Activated CD8-positive, alpha-beta T cell treated with anti-CD3 and anti-CD28 coated beads, Interleukin-2, amount 10 ng/mL, durations not matched to agents 7 days and 5 days (primary cell): ENCODE measurements around the gene CREB3L2. TPM values are rescaled to one million over a fixed set of nuclear protein-coding genes. Genes with fewer than 3 reads are reported as not detected.

ENCODE experiments used
- ATAC-seq: fragments of 150-1000 bp; cut with Tn5 transposase; one replicate; pipeline ENCODE4 v1.10.0; 2021; ENCODE audit warnings: moderate library complexity
- CTCF ChIA-PET: fragments of 350-600 bp; sonication (Branson Sonifier 250); formaldehyde crosslinking; loops from one replicate; lab custom pipeline; 2021; ENCODE audit warnings: antibody characterized with exemption; lab: Charles Lee
- POLR2A ChIA-PET: fragments of 350-600 bp; sonication (Branson Sonifier 250); formaldehyde crosslinking; loops from one replicate; lab custom pipeline; 2021; ENCODE audit warnings: antibody characterized with exemption; lab: Charles Lee
- DNase-seq: peaks from one replicate; pipeline ENCODE4 v3.0.0-alpha.2; 2020
- H3K27ac Mint-ChIP-seq: one replicate; pipeline ENCODE4 v1.8.0; 2021; ENCODE audit warnings: mild to moderate bottlenecking, mixed read lengths
- H3K27me3 Mint-ChIP-seq: one replicate; pipeline ENCODE4 v1.8.0; 2021; ENCODE audit warnings: low read depth, mixed read lengths
- H3K36me3 Mint-ChIP-seq: one replicate; pipeline ENCODE4 v1.8.0; 2021; ENCODE audit warnings: low read depth, mixed read lengths
- H3K4me1 Mint-ChIP-seq: one replicate; pipeline ENCODE4 v1.8.0; 2021; ENCODE audit warnings: low read depth, mixed read lengths
- H3K4me3 Mint-ChIP-seq: one replicate; pipeline ENCODE4 v1.8.0; 2021; ENCODE audit warnings: mild to moderate bottlenecking, mixed read lengths
- H3K9me3 Mint-ChIP-seq: one replicate; pipeline ENCODE4 v1.8.0; 2022; ENCODE audit warnings: mixed read lengths; ENCODE audit not compliant: insufficient read depth
- total RNA-seq, 2 experiments: library from RNA; stranded (reverse); gene quantifications; one replicate each; pipeline ENCODE4 v1.2.3, GENCODE V29; 2021

The CREB3L2 gene
- total RNA-seq, 2 experiments from 2014 or later: 24.7 to 25.9 TPM

GRCh38 chr7:137886746-137887145 lies 115.1 kb downstream of the CREB3L2 start:
- Mint-ChIP-seq H3K36me3 (peaks cover 23% of the 10 kb centered on the region), H3K27me3 (no peaks in the 10 kb centered on the region), H3K27ac (no peak overlapping the region), H3K4me1 (peaks cover 15% of the 10 kb centered on the region), H3K4me3 (no peak overlapping the region), H3K9me3 (no peaks in the 10 kb centered on the region)
- DNase-seq: no peak
- ChIA-PET POLR2A (interaction anchor here (0.5 kb wide), 1 partner anchor 1918 kb away, joined by 3 read pairs; no protein-coding TSS in a partner anchor), CTCF (no interaction called here)
- no peak for ATAC-seq

- Mint-ChIP-seq H3K36me3 (peaks cover 27% of the 10 kb centered on the region), H3K4me1 (peaks cover 15% of the 10 kb centered on the region), H3K4me3 (no peak overlapping the region), H3K9me3 (no peaks in the 10 kb centered on the region), H3K27ac (no peak overlapping the region), H3K27me3 (no peaks in the 10 kb centered on the region)
- ChIA-PET POLR2A (interaction anchor here (0.5 kb wide), 1 partner anchor 1918 kb away, joined by 3 read pairs; no protein-coding TSS in a partner anchor), CTCF (no interaction called here)
- no peak for DNase-seq
- ATAC-seq: no peak
These were observed 115.6 kb downstream of the CREB3L2 start for GRCh38 chr7:137886281-137886680.

GRCh38 chr7:137885678-137886077 lies 116.2 kb downstream of the CREB3L2 start:
- no peak overlapping the region for H3K27ac Mint-ChIP-seq
- POLR2A ChIA-PET: no interaction called here
- no peak for ATAC-seq

GRCh38 chr7:137882806-137883205 lies 119.1 kb downstream of the CREB3L2 start:
- ATAC-seq (no peak), DNase-seq (no peak)
- H3K9me3 Mint-ChIP-seq: no peaks in the 10 kb centered on the region
- no peak overlapping the region for H3K4me3 Mint-ChIP-seq
- H3K4me1 Mint-ChIP-seq: peaks cover 11% of the 10 kb centered on the region
- H3K36me3 Mint-ChIP-seq: peaks cover 35% of the 10 kb centered on the region
- H3K27ac Mint-ChIP-seq: no peak overlapping the region
- no peaks in the 10 kb centered on the region for H3K27me3 Mint-ChIP-seq
- ChIA-PET POLR2A (interaction anchor here (1.1 kb wide), 1 partner anchor 76 kb away, joined by 3 read pairs; no protein-coding TSS in a partner anchor), CTCF (interaction anchor here (1.4 kb wide), 2 partner anchors 17 to 227 kb away, joined by 3 to 7 read pairs; no protein-coding TSS in a partner anchor)

More at GRCh38 chr7:137885678-137886077, 116.2 kb downstream of the CREB3L2 start:
- Mint-ChIP-seq H3K36me3 (peaks cover 25% of the 10 kb centered on the region), H3K4me3 (no peak overlapping the region), H3K9me3 (no peaks in the 10 kb centered on the region), H3K27me3 (no peaks in the 10 kb centered on the region), H3K4me1 (peaks cover 15% of the 10 kb centered on the region)
- CTCF ChIA-PET: interaction anchor here (1.1 kb wide), 1 partner anchor 17 kb away, joined by 5 read pairs; no protein-coding TSS in a partner anchor
- DNase-seq: no peak

GRCh38 chr7:137882261-137882668 lies 119.6 kb downstream of the CREB3L2 start:
- Mint-ChIP-seq H3K27me3 (no peaks in the 10 kb centered on the region), H3K36me3 (peaks cover 38% of the 10 kb centered on the region), H3K4me3 (no peak overlapping the region), H3K4me1 (peaks cover 11% of the 10 kb centered on the region), H3K9me3 (no peaks in the 10 kb centered on the region), H3K27ac (no peak overlapping the region)
- ChIA-PET POLR2A (interaction anchor here (1.1 kb wide), 1 partner anchor 75 kb away, joined by 3 read pairs; no protein-coding TSS in a partner anchor), CTCF (interaction anchor here (1.4 kb wide), 1 partner anchor 226 kb away, joined by 7 read pairs; no protein-coding TSS in a partner anchor)
- DNase-seq (no peak), ATAC-seq (peak; percentile 49)

- Mint-ChIP-seq H3K4me3 (no peak overlapping the region), H3K27me3 (no peaks in the 10 kb centered on the region), H3K27ac (no peak overlapping the region), H3K4me1 (peaks cover 11% of the 10 kb centered on the region), H3K36me3 (peaks cover 38% of the 10 kb centered on the region), H3K9me3 (no peaks in the 10 kb centered on the region)
- ChIA-PET CTCF (interaction anchor here (1.4 kb wide), 1 partner anchor 225 kb away, joined by 7 read pairs; no protein-coding TSS in a partner anchor), POLR2A (interaction anchor here (1.1 kb wide), 1 partner anchor 75 kb away, joined by 3 read pairs; no protein-coding TSS in a partner anchor)
- ATAC-seq: no peak
- no peak for DNase-seq
These were observed 120.2 kb downstream of the CREB3L2 start for GRCh38 chr7:137881607-137882260.

GRCh38 chr7:137880432-137880831 lies 121.5 kb downstream of the CREB3L2 start:
- Mint-ChIP-seq H3K4me1 (peaks cover 4% of the 10 kb centered on the region), H3K9me3 (no peaks in the 10 kb centered on the region), H3K27me3 (no peaks in the 10 kb centered on the region), H3K27ac (no peak overlapping the region), H3K36me3 (peaks cover 38% of the 10 kb centered on the region), H3K4me3 (no peak overlapping the region)
- ATAC-seq (no peak), DNase-seq (no peak)
- ChIA-PET POLR2A (no interaction called here), CTCF (no interaction called here)

GRCh38 chr7:137879357-137880158 lies 122.3 kb downstream of the CREB3L2 start:
- POLR2A ChIA-PET: interaction anchor here (0.7 kb wide), 1 partner anchor 17 kb away, joined by 3 read pairs; no protein-coding TSS in a partner anchor
- H3K9me3 Mint-ChIP-seq: no peaks in the 10 kb centered on the region
- no peak for DNase-seq
- H3K36me3 Mint-ChIP-seq: peaks cover 34% of the 10 kb centered on the region
- no peak for ATAC-seq
- peaks cover 4% of the 10 kb centered on the region for H3K4me1 Mint-ChIP-seq
- no peak overlapping the region for H3K27ac Mint-ChIP-seq
- no peaks in the 10 kb centered on the region for H3K27me3 Mint-ChIP-seq
- H3K4me3 Mint-ChIP-seq: no peak overlapping the region
- CTCF ChIA-PET: interaction anchor here (1.2 kb wide), 1 partner anchor 25 kb away, joined by 4 read pairs; no protein-coding TSS in a partner anchor

- Mint-ChIP-seq H3K4me1 (peaks cover 5% of the 10 kb centered on the region), H3K27ac (no peak overlapping the region), H3K9me3 (no peaks in the 10 kb centered on the region), H3K36me3 (peaks cover 35% of the 10 kb centered on the region), H3K27me3 (no peaks in the 10 kb centered on the region), H3K4me3 (no peak overlapping the region)
- DNase-seq: no peak
- POLR2A ChIA-PET: interaction anchor here (0.7 kb wide), 1 partner anchor 18 kb away, joined by 3 read pairs; no protein-coding TSS in a partner anchor
- no peak for ATAC-seq
- CTCF ChIA-PET: interaction anchor here (1.2 kb wide), 1 partner anchor 26 kb away, joined by 4 read pairs; no protein-coding TSS in a partner anchor
These were observed 123.4 kb downstream of the CREB3L2 start for GRCh38 chr7:137878333-137878961.

- Mint-ChIP-seq H3K36me3 (peaks cover 29% of the 10 kb centered on the region), H3K4me1 (peaks cover 6% of the 10 kb centered on the region), H3K27ac (no peak overlapping the region), H3K9me3 (no peaks in the 10 kb centered on the region), H3K4me3 (no peak overlapping the region), H3K27me3 (no peaks in the 10 kb centered on the region)
- DNase-seq: no peak
- ATAC-seq: no peak
- ChIA-PET CTCF (no interaction called here), POLR2A (no interaction called here)
These were observed 124.7 kb downstream of the CREB3L2 start for GRCh38 chr7:137877027-137877675.

GRCh38 chr7:137875746-137876145 lies 126.1 kb downstream of the CREB3L2 start:
- CTCF ChIA-PET: no interaction called here
- POLR2A ChIA-PET: no interaction called here
- Mint-ChIP-seq H3K4me3 (no peak overlapping the region), H3K9me3 (no peaks in the 10 kb centered on the region), H3K27ac (no peak overlapping the region), H3K4me1 (peaks cover 4% of the 10 kb centered on the region), H3K27me3 (no peaks in the 10 kb centered on the region), H3K36me3 (peaks cover 22% of the 10 kb centered on the region)
- no peak for DNase-seq
- ATAC-seq: no peak
